ENCODE results near the gene CNTNAP2.
A peak's percentile ranks its signal among the peaks of the same experiment; 100 is the strongest.

Gene CNTNAP2

GRCh38 chr7:146433501-146433900 is 316.9 kb downstream of the CNTNAP2 start:
- no peak for DNase-seq

GRCh38 chr7:146443102-146443501 is 326.5 kb downstream of the CNTNAP2 start:
- DNase-seq, result no peak

DNA sequence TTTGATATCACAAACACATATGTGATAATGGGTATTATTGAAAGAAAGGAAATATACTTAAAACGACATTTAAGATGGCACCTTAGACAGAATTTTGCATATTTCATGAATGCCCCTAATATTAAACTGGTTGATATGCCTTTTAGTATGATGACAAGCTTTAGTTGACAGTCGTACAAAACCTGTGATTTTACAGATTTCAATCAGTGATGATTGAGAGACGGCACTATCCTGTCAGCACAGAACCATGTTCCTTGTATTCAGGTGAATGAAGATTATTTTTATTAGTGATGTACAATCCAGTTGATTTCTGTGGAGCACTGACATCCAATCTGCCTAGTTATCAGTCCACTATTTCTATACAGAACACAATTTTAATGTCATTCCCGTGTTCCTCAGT is 333.0 kb downstream of the CNTNAP2 start:
- DNase-seq, result no peak

GRCh38 chr7:146455091-146455655 is 338.6 kb downstream of the CNTNAP2 start:
- no peak for DNase-seq

GRCh38 chr7:146479040-146479439 is 362.4 kb downstream of the CNTNAP2 start:
- DNase-seq, result peak in 2 of 3 experiments; percentile 6 to 59

DNA sequence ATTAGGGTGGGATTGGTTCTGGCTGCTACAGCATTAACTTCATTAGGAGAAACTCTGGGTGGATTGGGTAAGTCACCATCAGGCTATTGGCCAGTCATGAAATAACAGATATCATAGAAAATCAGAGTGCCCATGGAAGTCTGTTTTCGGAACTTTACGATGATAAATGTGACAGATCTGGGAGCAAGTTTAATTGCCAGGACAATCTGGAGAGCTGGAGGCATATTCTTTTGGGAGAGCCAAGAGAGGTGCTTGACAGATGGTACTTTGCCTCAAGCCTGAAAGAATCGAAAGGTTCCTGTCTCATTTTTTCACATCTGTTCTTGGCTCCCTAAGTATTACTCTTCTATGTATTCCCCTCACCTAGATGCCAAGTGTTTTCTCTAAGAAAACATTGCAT is 369.9 kb downstream of the CNTNAP2 start:
- DNase-seq, result no peak

- DNase-seq, result no peak
Measured at GRCh38 chr7:146492017-146492416, 375.4 kb downstream of the CNTNAP2 start.

- no peak for DNase-seq
Measured at GRCh38 chr7:146494952-146495596, 378.5 kb downstream of the CNTNAP2 start.

- DNase-seq, result no peak
Measured at GRCh38 chr7:146496657-146497056, 380.1 kb downstream of the CNTNAP2 start.

DNA sequence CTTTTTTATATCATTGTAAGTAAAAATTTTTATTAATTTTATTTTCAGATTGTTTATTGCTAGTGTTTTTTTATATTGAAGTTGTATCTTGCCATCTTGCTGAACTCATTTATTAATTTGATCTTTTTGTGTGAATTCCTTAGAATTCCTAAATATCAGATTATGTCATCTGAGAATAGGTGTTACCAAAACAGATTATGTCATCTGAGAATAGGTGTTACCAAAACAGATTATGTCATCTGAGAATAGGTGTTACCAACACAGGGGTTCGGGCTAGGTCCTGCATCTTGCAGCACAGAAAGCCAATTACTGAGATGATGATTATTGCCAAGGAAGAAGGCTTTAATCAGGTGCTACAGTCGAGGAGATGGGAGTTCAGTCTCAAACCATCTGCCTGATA is 383.4 kb downstream of the CNTNAP2 start:
- no peak for DNase-seq

GRCh38 chr7:146503844-146504243 is 387.2 kb downstream of the CNTNAP2 start:
- no peak for DNase-seq

DNA sequence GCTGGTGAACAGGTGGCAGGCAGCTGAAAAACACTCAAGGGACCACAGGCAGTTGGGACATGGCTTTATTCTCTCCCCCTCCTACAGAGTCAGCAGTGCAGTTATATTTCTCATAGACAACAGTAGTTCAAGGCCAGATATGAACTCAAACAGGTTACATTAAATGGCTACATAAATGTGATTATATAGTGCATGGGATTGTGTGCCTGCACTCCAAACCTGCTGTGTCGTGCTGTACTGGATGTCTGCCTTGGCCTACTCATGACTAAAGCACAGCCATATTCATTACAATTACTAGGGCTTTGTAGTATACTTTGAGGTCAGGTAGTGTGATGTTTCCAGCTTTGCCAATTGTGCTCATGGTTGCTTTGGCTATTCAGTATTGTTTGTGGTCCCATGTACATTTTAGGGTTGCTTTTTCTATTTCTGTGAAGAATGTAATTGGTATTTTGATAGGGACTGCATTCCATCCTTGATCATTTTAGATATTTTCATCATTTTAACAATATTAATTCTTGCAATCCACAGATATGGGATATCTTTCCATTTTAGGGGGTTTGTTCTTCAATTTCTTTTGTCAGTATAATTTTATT is 393.6 kb downstream of the CNTNAP2 start:
- DNase-seq, result no peak

DNA sequence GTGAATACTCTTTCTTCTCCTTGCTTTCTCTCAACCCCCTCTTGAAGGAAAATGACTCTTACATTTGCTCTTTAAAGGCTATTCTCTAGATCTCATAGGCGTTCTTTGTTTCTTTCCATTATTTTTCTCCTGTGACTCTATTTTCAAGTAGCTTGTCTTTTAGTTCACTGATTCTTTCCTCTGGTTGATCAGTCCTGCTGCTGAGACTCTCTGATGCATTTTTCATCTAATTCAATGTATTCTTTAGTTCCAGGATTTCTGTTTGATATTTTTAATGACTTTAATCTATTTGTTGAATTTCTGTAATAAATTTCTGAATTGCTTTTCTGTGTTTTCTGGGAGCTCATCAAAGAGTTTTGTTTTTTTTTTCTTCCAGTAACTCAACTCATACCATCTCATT is 397.7 kb downstream of the CNTNAP2 start:
- DNase-seq, result no peak

GRCh38 chr7:146528581-146528980 is 412.0 kb downstream of the CNTNAP2 start:
- DNase-seq, result no peak

DNA sequence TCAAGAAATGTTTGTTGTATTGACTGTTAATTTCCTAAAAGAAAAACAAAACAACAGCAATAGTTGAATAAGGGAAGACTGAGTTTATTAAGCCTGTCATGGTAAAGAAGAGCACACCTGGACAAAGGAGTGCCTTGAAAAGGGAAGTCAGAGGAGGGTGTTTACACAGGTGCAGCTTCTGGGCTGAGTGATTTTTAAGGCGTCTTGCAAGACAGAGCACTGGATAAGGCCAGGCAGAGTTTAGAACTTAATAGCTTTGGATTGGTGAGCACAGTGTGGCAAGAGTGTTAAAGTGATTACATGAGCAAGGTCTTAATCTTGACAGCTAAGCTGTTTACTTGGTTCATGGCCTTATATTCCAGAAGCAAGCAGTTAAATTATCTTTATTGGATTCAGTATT is 423.2 kb downstream of the CNTNAP2 start:
- no peak for DNase-seq

DNA sequence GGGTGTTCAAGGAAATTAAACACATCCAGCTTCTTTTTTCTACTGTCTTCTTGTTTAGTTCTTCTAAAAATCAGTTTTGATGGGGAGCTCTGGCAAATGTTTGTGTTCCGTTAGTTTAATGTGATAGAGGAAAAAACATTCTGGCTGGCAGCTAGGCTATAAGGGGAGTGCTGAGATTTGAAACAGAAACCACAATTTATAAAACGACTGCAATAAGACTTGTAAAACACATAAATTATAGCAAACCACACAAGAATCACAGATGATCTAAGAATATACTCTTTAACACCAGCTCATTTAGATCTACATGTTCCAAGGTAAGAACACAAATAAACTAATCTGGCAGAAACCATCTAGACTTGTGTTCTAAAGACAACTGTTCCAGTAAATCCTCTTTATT is 425.5 kb downstream of the CNTNAP2 start:
- DNase-seq, result no peak

- DNase-seq, result no peak
Measured at GRCh38 chr7:146544748-146545147, 428.1 kb downstream of the CNTNAP2 start.

- no peak for DNase-seq
Measured at GRCh38 chr7:146548816-146549215, 432.2 kb downstream of the CNTNAP2 start.

GRCh38 chr7:146554556-146554955 is 438.0 kb downstream of the CNTNAP2 start:
- peak in 1 of 3 experiments; percentile 43 for DNase-seq

DNA sequence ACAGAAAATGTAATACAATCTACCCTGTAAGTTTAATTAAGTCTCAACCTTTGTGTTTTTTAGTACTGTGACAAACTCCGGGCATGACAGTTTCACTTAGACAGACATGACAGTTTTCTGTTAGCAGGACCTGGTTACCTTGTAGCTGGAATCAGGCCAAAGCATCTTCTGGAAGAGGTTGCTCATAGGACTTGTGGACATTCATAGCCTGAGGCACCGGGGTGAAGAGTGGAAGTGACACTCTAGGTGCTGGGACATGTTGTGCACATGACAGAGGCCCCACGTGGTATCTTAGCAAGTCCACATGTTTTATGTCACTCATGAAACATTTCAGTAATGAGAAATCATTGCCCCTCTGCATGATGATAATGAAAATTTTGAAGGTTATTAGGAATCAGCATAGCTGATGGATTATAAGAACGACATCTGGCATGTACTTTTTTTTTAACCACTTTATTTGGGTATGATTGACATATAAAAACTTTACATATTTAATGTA is 441.4 kb downstream of the CNTNAP2 start:
- no peak for DNase-seq

DNA sequence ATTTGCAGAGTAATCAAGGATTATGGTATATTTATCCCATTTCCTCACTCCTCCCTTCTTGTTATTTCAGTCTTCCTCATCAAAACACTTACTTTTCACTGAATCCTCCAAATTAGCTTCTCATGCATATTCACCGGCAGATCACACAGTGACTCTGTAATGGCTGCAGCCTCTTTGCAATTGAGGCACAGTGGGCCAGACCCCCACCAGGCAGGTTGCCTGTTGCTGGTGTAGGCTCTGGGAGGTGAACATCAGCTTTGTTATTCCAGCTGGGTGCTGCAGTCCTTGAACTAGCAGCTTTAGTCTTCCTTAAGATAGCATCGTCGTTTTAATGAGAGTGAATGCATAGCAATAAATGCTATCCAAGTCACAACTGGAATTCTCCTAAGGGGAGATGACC is 449.3 kb downstream of the CNTNAP2 start:
- DNase-seq, result no peak

GRCh38 chr7:146575903-146576302 is 459.3 kb downstream of the CNTNAP2 start:
- DNase-seq, result no peak

DNA sequence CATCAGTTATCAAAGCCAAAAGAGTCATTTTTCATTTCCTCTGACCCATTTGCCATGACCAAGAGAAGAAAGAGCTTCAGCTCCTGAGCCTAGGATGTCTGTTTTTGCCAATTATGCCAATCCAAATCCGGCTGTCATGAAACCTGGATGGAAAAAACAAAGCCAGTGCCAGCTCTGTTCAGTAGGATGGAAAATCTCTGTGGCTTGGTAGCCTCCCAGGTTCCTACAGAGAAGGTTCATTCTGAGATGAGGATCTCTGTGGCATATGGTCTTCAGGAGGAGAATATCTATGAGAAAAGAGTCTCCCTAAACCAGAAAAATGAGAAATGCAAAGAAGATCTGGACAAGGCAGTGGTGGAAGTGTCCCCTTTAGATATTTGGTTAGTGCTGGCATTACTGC is 475.4 kb downstream of the CNTNAP2 start:
- no peak for DNase-seq

GRCh38 chr7:146606628-146607027 is 490.0 kb downstream of the CNTNAP2 start:
- peak in 2 of 3 experiments; percentile 31 to 63 for DNase-seq
